Endodermal cell (in vitro differentiated cells): ENCODE data around the gene CEP112. TPM values are rescaled to one million over a fixed set of nuclear protein-coding genes. Genes with fewer than 3 reads are reported as not detected.

Source experiments
- DNase-seq: peaks from one replicate; pipeline ENCODE4 v3.0.0-alpha.2; 2017
- H3K27ac ChIP-seq: 2 replicates; pipeline ENCODE4 v1.5.1; 2013; ENCODE audit warnings: mild to moderate bottlenecking, low read depth, low read length, moderate library complexity
- H3K27me3 ChIP-seq: 2 replicates; pipeline ENCODE4 v1.6.1; 2013; ENCODE audit warnings: mild to moderate bottlenecking, low read length, moderate library complexity; ENCODE audit not compliant: insufficient read depth, control insufficient read depth, poor library complexity, severe bottlenecking
- H3K36me3 ChIP-seq: 2 replicates; pipeline ENCODE4 v1.7.0; 2013; ENCODE audit warnings: mild to moderate bottlenecking, low read length, moderate library complexity; ENCODE audit not compliant: control insufficient read depth, insufficient read depth
- H3K4me1 ChIP-seq: one replicate; pipeline ENCODE4 v1.7.0; 2013; ENCODE audit warnings: low read length; ENCODE audit not compliant: control insufficient read depth, insufficient read depth
- H3K4me3 ChIP-seq: 2 replicates; pipeline ENCODE4 v1.5.1; 2013; ENCODE audit warnings: mild to moderate bottlenecking, low read length, moderate library complexity
- H3K9ac ChIP-seq: 2 replicates; pipeline ENCODE4 v1.6.1; 2013; ENCODE audit warnings: mild to moderate bottlenecking, low read length, moderate library complexity; ENCODE audit not compliant: poor library complexity, severe bottlenecking; ENCODE audit errors: extremely low read depth
- H3K9me3 ChIP-seq: 2 replicates; pipeline ENCODE4 v1.6.1; 2013; ENCODE audit warnings: mild to moderate bottlenecking, low read length, moderate library complexity; ENCODE audit not compliant: control insufficient read depth
- H3K27ac Mint-ChIP-seq: 2 replicates; pipeline ENCODE4 v1.8.0; 2020; ENCODE audit warnings: mixed read lengths
- H3K27me3 Mint-ChIP-seq: 2 replicates; pipeline ENCODE4 v1.8.0; 2021; ENCODE audit warnings: mild to moderate bottlenecking, mixed read lengths; ENCODE audit not compliant: insufficient read depth
- H3K36me3 Mint-ChIP-seq: 2 replicates; pipeline ENCODE4 v1.8.0; 2020; ENCODE audit warnings: low read depth, mixed read lengths
- H3K4me1 Mint-ChIP-seq: 2 replicates; pipeline ENCODE4 v1.8.0; 2020; ENCODE audit warnings: mixed read lengths
- H3K4me3 Mint-ChIP-seq: 2 replicates; pipeline ENCODE4 v1.8.0; 2020; ENCODE audit warnings: mild to moderate bottlenecking, moderate library complexity, mixed read lengths
- H3K9me3 Mint-ChIP-seq: 2 replicates; pipeline ENCODE4 v1.8.0; 2020; ENCODE audit warnings: mild to moderate bottlenecking, mixed read lengths
- CTCF ChIP-seq: fragments of 200-600 bp; sonication (generic); conservative IDR thresholded peaks from 2 replicates; pipeline ENCODE4 v1.5.0; 2021; ENCODE audit warnings: antibody characterized with exemption, mild to moderate bottlenecking
- WGBS, 2 experiments: methylation state at CpG; one replicate each; pipeline versions ENCODE4 v1.1.5 to v1.1.7; 2013; ENCODE audit warnings: missing lambda C conversion rate in 2 of 2, mixed read lengths in 1 of 2; ENCODE audit not compliant: insufficient coverage in 1 of 2, insufficient read length in 1 of 2; 5-methylcytosine and 5-hydroxymethylcytosine counted together
- total RNA-seq, 2 donors: library from RNA; stranded (reverse); fragmentation: NEBNext Ultra II Directional in 1 of 2; extraction: Animal tissue kit (Norgen Biotek cat#: 25700) in 1 of 2; gene quantifications; 2 replicates in 1 of 2; 3 replicates in 1 of 2; pipeline ENCODE4 v1.2.1, GENCODE V29; 2021

The CEP112 gene
- total RNA-seq, 2 donors from 2014 or later, result 15.2 to 21.4 TPM

GRCh38 chr17:66135896-66136295, 56.0 kb downstream of the CEP112 start:
- H3K36me3 ChIP-seq, result no peaks in the 10 kb centered on the region
- no peaks in the 10 kb centered on the region for H3K4me1 ChIP-seq
- no peaks in the 10 kb centered on the region for H3K9me3 ChIP-seq
- no peak for TF ChIP-seq CTCF
- H3K9ac ChIP-seq, result no peak overlapping the region
- DNase-seq, result no peak
- 92 to 96% methylated on average over 2 to 3 of the region's 3 CpGs for whole genome bisulfite sequencing, 2 experiments
- Mint-ChIP-seq H3K27me3 (no peaks in the 10 kb centered on the region), H3K36me3 (peaks cover 12% of the 10 kb centered on the region), H3K4me1 (no peaks in the 10 kb centered on the region), H3K4me3 (no peak overlapping the region), H3K9me3 (no peaks in the 10 kb centered on the region), H3K27ac (no peak overlapping the region)
- no peaks in the 10 kb centered on the region for H3K27me3 ChIP-seq
- H3K27ac ChIP-seq, result no peak overlapping the region
- H3K4me3 ChIP-seq, result no peak overlapping the region

- Histone ChIP-seq H3K9ac (no peak overlapping the region), H3K4me3 (no peak overlapping the region), H3K9me3 (no peaks in the 10 kb centered on the region), H3K27me3 (no peaks in the 10 kb centered on the region), H3K36me3 (no peaks in the 10 kb centered on the region), H3K4me1 (no peaks in the 10 kb centered on the region), H3K27ac (no peak overlapping the region)
- WGBS, 2 experiments, result 96 to 100% methylated on average over 2 of the region's 2 CpGs
- no peak for TF ChIP-seq CTCF
- H3K4me3 Mint-ChIP-seq, result no peak overlapping the region
- H3K9me3 Mint-ChIP-seq, result no peaks in the 10 kb centered on the region
- DNase-seq, result no peak
- no peaks in the 10 kb centered on the region for H3K4me1 Mint-ChIP-seq
- peaks cover 14% of the 10 kb centered on the region for H3K36me3 Mint-ChIP-seq
- no peak overlapping the region for H3K27ac Mint-ChIP-seq
- H3K27me3 Mint-ChIP-seq, result no peaks in the 10 kb centered on the region
Measured at GRCh38 chr17:66135219-66135618, 56.7 kb downstream of the CEP112 start.

- peaks cover 9% of the 10 kb centered on the region for H3K36me3 Mint-ChIP-seq
- DNase-seq, result no peak
- no peak for TF ChIP-seq CTCF
- no peaks in the 10 kb centered on the region for H3K4me1 Mint-ChIP-seq
- no peak overlapping the region for H3K4me3 Mint-ChIP-seq
- H3K9me3 Mint-ChIP-seq, result no peaks in the 10 kb centered on the region
- Histone ChIP-seq H3K4me1 (no peaks in the 10 kb centered on the region), H3K4me3 (no peak overlapping the region), H3K27me3 (no peaks in the 10 kb centered on the region), H3K9me3 (no peaks in the 10 kb centered on the region), H3K36me3 (no peaks in the 10 kb centered on the region), H3K9ac (no peak overlapping the region), H3K27ac (no peak overlapping the region)
- H3K27me3 Mint-ChIP-seq, result no peaks in the 10 kb centered on the region
- no peak overlapping the region for H3K27ac Mint-ChIP-seq
- 84 to 96% methylated on average over 3 to 4 of the region's 4 CpGs for WGBS, 2 experiments
Measured at GRCh38 chr17:66129759-66130158, 62.2 kb downstream of the CEP112 start.
